Measurements from ENCODE around the gene EARS2. TPM values are rescaled to one million over a fixed set of nuclear protein-coding genes. Genes with fewer than 3 reads are reported as not detected.
A peak's percentile ranks its signal among the peaks of the same experiment; 100 is the strongest.

EARS2 gene
- total and polyA plus RNA-seq, 3 donors from 2014 or later, result 32.3 to 76.7 (median 55.9) TPM

- H3K27ac ChIP-seq, result peak overlapping the region; percentile 35 to 80
- no peaks in the 10 kb centered on the region for H3K27me3 ChIP-seq
- peaks cover 35% of the 10 kb centered on the region for H3K4me1 ChIP-seq
- 39 to 44% methylated on average over 9 of the region's 9 CpGs for WGBS, 2 donors
- no peaks in the 10 kb centered on the region for H3K36me3 ChIP-seq (ENCODE audit: low read depth, missing control alignments)
- DNase-seq, result peak; percentile 87
- H3K9me3 ChIP-seq, result no peaks in the 10 kb centered on the region
- intact Hi-C loops (cut with DNase I; ENCODE audit: low total_unique reads), result no loop called here
- no peak for TF ChIP-seq POLR2A (IDR thresholded peaks at IDR 0.05)
- TF ChIP-seq CTCF (IDR thresholded peaks at IDR 0.05), result no peak
- H3K4me3 ChIP-seq, result no peak overlapping the region
Observed at GRCh38 chr16:23564575-23565363, 7.6 kb upstream of the EARS2 start.

- no peak for TF ChIP-seq CTCF (IDR thresholded peaks at IDR 0.05)
- intact Hi-C loops (cut with DNase I; ENCODE audit: low total_unique reads), result no loop called here
- Histone ChIP-seq H3K9me3 (no peaks in the 10 kb centered on the region), H3K27me3 (no peaks in the 10 kb centered on the region), H3K36me3 (ENCODE audit: low read depth, missing control alignments) (no peaks in the 10 kb centered on the region), H3K4me1 (peaks cover 51% of the 10 kb centered on the region), H3K27ac (peak overlapping the region; percentile 35 to 80), H3K4me3 (no peak overlapping the region)
- DNase-seq, result peak; percentile 72
- WGBS, 2 donors, result 70 to 71% methylated on average over 6 of the region's 6 CpGs
Observed at GRCh38 chr16:23563186-23563585, 6.0 kb upstream of the EARS2 start.

- intact Hi-C loops (cut with DNase I; ENCODE audit: low total_unique reads), result no loop called here
- peaks cover 51% of the 10 kb centered on the region for H3K4me1 ChIP-seq
- no peaks in the 10 kb centered on the region for H3K9me3 ChIP-seq
- 90 to 92% methylated on average over 13 of the region's 13 CpGs for WGBS, 2 donors
- no peak overlapping the region for H3K4me3 ChIP-seq
- H3K36me3 ChIP-seq (ENCODE audit: low read depth, missing control alignments), result no peaks in the 10 kb centered on the region
- H3K27ac ChIP-seq, result peak overlapping the region; percentile 35 to 80
- no peak for TF ChIP-seq CTCF (IDR thresholded peaks at IDR 0.05)
- TF ChIP-seq POLR2A (IDR thresholded peaks at IDR 0.05), result no peak
- DNase-seq, result no peak
- H3K27me3 ChIP-seq, result no peaks in the 10 kb centered on the region
Observed at GRCh38 chr16:23562505-23562904, 5.4 kb upstream of the EARS2 start.

- no peaks in the 10 kb centered on the region for H3K9me3 ChIP-seq
- WGBS, 2 donors, result 80 to 84% methylated on average over 5 of the region's 5 CpGs
- no peak overlapping the region for H3K4me3 ChIP-seq
- intact Hi-C loops (cut with DNase I; ENCODE audit: low total_unique reads), result no loop called here
- no peaks in the 10 kb centered on the region for H3K36me3 ChIP-seq (ENCODE audit: low read depth, missing control alignments)
- H3K27me3 ChIP-seq, result no peaks in the 10 kb centered on the region
- peaks cover 54% of the 10 kb centered on the region for H3K4me1 ChIP-seq
- DNase-seq, result no peak
- TF ChIP-seq POLR2A (IDR thresholded peaks at IDR 0.05), result no peak
- no peak for TF ChIP-seq CTCF (IDR thresholded peaks at IDR 0.05)
- H3K27ac ChIP-seq, result peak overlapping the region; percentile 51 to 55
Observed at GRCh38 chr16:23561586-23561985, 4.4 kb upstream of the EARS2 start.
